NCI-H146 treated with DMSO at 0.1 percent for 48 hours (cell line): ENCODE data around the gene ZNF629.
"Not testable (repeated sequence)": the region's sequence is repeated elsewhere in the genome, so short reads cannot be mapped to it uniquely, and the experiment has no call there.

Experiments used
- DNase-seq: peaks from one replicate; lab custom pipeline; 2025; ENCODE audit not compliant: unreplicated experiment; lab: John Stamatoyannopoulos, UW

Gene ZNF629

GRCh38 chr16:30786936-30787612 lies at the start of gene ZNF629:
TSS of gene ZNF629 (minus strand) at chr16:30787205. CDS start at chr16:30784482, 2,723 bp downstream.
- peak; percentile 57 for DNase-seq

- DNase-seq, result no peak
These were observed 47.2 kb upstream of the ZNF629 start for GRCh38 chr16:30834130-30834740.

GRCh38 chr16:30830072-30830417 lies 43.0 kb upstream of the ZNF629 start:
- no peak for DNase-seq

- no peak for DNase-seq
These were observed 42.4 kb upstream of the ZNF629 start for GRCh38 chr16:30829130-30830071.

- DNase-seq, result no peak
These were observed 34.9 kb upstream of the ZNF629 start for GRCh38 chr16:30821891-30822290.

GRCh38 chr16:30821441-30821840 lies 34.4 kb upstream of the ZNF629 start:
- not testable (repeated sequence) for DNase-seq

DNA sequence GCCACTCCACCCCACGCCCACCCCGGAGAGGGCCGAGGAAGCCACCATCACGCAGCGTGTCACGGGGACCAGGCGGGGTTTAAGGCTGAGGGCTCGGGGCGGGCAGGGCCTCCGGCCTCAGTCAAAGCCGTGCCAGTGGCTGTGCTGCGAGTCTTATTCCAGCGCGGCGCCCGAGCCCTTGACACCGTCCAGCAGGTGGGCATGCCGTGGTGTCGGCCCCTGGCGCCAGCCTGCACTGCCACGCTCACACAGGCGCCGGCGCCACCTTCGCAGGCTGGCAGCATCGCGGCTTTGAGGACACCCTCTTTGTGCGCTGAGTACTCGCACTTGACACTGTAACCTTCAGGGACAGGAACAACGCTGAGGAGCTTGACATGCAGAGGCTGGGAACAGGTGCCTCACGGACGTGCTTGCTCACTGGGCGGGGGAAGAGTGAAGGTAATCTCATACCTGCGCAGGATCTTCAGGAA lies 34.0 kb upstream of the ZNF629 start:
- DNase-seq, result no peak

GRCh38 chr16:30816769-30817168 lies 29.8 kb upstream of the ZNF629 start:
- DNase-seq, result no peak

- no peak for DNase-seq
These were observed 26.8 kb upstream of the ZNF629 start for GRCh38 chr16:30813821-30814189.

- not testable (repeated sequence) for DNase-seq
These were observed 22.7 kb upstream of the ZNF629 start for GRCh38 chr16:30809675-30810074.

- not testable (repeated sequence) for DNase-seq
These were observed 22.0 kb upstream of the ZNF629 start for GRCh38 chr16:30808890-30809426.

DNA sequence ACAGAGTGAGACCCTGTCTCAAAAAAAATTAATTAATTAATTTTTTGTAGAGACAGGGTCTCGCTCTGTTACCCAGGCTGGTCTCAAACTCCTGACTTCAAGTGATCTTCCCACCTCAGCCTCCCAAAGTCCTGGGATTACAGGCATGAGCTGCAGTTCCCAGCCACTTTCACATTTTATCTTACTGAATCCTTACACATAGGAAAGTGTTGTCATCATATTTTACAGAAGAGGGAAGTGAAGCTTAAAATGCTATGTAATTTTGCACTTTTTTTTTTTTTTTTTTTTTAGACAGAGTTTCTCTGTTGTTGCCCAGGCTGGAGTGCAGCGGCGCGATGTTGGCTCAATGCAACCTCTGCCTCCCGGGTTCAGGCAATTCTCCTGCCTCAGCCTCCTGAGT lies 21.1 kb upstream of the ZNF629 start:
- no peak for DNase-seq

DNA sequence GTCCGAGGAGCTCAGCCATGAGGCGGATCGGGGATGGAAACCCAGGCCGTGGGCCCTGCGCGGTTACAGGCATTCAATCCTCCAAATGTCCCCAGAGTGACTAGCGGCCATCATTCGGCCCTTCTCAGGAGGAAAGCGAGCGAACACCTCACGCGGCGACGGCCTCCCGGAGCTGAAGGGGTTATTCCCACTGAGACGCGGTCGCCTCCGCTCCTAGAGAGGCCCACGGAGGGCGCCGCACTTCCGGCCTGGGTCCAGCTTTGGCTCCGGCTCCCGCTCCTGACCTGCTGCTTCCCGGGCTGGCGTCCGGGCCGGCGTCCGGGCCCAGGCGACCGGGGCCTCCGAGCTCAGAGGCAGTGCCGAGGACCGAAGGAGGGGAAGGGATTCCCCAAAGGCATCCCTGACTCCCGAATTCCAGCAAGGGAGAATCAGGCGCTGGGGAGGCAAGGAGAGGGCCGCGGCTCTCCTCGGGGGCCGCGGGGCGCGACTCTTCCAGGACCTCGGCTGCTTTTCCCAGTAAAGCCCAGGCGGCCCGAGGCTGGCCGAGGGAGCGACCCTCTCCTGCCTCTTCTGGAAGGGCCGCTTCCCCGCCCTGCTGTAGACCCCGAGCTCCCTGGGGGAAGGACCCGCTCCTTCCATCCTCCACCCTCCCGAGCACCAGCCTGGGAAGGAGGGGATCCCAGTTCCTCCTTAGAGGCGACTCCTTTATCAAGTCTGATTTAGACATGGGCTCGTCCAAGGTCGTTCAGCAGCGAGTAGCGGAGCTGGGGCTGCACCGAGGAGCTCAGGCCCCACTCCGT lies 18.6 kb upstream of the ZNF629 start:
- peak; percentile 80 for DNase-seq

DNA sequence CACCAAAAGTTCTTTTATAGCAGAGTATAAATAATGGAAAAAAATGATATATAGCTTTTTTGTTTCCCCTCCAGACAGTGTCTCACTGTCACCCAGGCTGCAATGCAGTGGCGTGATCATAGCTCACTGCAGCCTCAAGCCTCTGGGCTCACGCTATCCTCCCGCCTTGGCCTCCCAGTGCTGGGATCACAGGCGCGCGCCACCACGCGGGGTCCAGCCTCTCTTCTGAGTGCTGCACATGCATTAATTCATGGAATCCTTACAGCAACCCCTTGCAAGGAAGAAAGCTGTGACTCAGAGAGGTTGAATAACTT lies 18.0 kb upstream of the ZNF629 start:
- DNase-seq, result no peak

DNA sequence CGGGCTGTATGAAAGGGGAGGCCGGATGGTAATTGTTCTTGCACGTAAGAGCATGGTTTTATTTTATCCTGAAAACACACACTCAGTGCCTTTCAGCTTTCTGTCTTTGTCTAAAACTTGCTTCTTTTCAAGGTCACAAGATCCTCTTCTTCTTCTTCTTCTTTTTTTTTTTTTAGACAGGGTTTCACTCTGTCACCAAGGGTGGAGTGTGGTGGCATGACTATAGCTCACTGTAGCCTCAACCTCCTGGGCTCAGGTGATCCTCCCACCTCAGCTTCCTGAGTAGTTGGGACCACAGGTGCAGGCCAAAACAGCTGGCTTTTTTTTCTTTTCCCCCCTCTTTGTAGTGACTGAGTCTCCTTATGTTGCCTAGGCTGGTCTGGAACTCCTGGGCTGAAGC lies 15.9 kb upstream of the ZNF629 start:
- no peak for DNase-seq

GRCh38 chr16:30797670-30798309 lies 10.8 kb upstream of the ZNF629 start:
- DNase-seq, result no peak

- no peak for DNase-seq
These were observed 7.6 kb upstream of the ZNF629 start for GRCh38 chr16:30794634-30795033.

- DNase-seq, result no peak
These were observed 6.6 kb upstream of the ZNF629 start for GRCh38 chr16:30793508-30794069.

DNA sequence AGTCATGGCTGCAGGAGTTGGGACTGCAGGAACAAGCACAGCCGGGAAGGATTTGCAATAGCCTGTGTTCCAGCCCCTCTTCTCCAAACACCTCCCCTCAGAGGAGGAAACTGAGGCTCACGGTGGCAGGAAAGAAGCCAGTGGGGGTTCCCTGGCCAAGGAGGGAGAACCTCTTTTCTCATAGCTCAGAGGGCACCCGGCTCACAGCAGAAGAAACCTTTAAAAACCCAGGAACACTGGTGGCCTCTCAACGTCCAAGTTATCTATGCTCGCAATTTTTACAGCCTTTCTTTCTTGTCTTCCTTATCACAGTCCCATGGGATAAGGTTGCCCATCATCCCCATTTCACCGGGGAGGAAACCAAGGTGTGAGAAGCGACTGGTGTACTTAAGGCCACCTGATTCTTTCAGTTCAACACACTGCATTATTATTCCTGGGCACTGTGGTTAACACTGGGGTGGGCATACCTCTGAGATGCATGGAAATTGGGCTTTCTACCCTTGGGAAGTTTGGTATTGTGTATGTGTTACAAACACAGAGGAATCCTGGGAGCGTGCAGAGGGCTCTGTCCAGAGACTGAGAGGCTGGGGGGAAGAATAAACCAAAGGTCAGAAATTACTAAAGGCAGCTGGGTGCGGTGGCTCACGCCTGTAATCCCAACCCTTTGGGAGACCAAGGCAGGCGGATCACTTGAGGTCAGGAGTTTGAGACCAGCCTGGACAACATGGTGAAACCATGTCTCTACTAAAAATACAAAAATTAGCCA lies 791 bp upstream of the ZNF629 start:
- no peak for DNase-seq
